Bronchus fibroblast of lung (primary cell): ENCODE measurements around the gene IMP3. TPM values are rescaled to one million over a fixed set of nuclear protein-coding genes. Genes with fewer than 3 reads are reported as not detected.

Experiments
- total RNA-seq: library from RNA; depleted of rRNA; stranded (reverse); fragments of >200 nt; gene quantifications from 2 replicates; pipeline ENCODE4 v1.2.3, GENCODE V29; 2015

The IMP3 gene
- total RNA-seq: 97.5 and 107 TPM in 2 replicates

GRCh38 chr15:75639709-75640482 is at the start of gene IMP3:
Gene IMP3 (minus strand): TSS chr15:75640224. CDS start chr15:75640168, 56 bp downstream.

GRCh38 chr15:75647370-75648155 is 7.5 kb upstream of the IMP3 start, which contains the start of gene SNX33:
Gene SNX33 (plus strand): TSS chr15:75647912. CDS start chr15:75649103, 1,191 bp downstream.

GRCh38 chr15:75625542-75626347 is 14.3 kb downstream of the IMP3 start, which contains the start of gene SNUPN:
Gene SNUPN (minus strand): TSS chr15:75625725. CDS start chr15:75621051, 4,674 bp downstream.

Other genes starting within 250 kb of the IMP3 start
- 30.0 and 36.1 TPM in 2 replicates for gene SIN3A, start 188.5 kb downstream of the IMP3 start, total RNA-seq
- 19.7 and 20.1 TPM in 2 replicates for gene PTPN9, start 60.9 kb downstream of the IMP3 start, total RNA-seq
- 19.2 and 23.2 TPM in 2 replicates for gene SNUPN, start 14.5 kb downstream of the IMP3 start, total RNA-seq
- 13.3 and 13.7 TPM in 2 replicates for gene SNX33, start 7.7 kb upstream of the IMP3 start, total RNA-seq
- gene CSPG4, start 72.6 kb upstream of the IMP3 start, total RNA-seq: 72.4 and 79.4 TPM in 2 replicates
- gene UBE2Q2, start 203.2 kb upstream of the IMP3 start, total RNA-seq: 27.4 and 33.1 TPM in 2 replicates